ENCODE results near the gene TMEM72. TPM values are rescaled to one million over a fixed set of nuclear protein-coding genes. Genes with fewer than 3 reads are reported as not detected.

The TMEM72 gene
- polyA plus RNA-seq, 1 experiment = not detected

- no peak for DNase-seq (ENCODE audit: low read depth)
- POLR2A ChIA-PET = no interaction called here
- CTCF ChIA-PET = interaction anchor here (0.9 to 1.7 kb wide), 3 partner anchors 11 to 13 kb away, joined by 3 to 6 read pairs (median 5); no protein-coding TSS in a partner anchor
Observed at GRCh38 chr10:44922021-44922420, 10.9 kb downstream of the TMEM72 start.

GRCh38 chr10:44922796-44923545 is 11.8 kb downstream of the TMEM72 start:
- H3K4me3 ChIP-seq (ENCODE audit: low read depth, low read length) = no peak overlapping the region
- no peaks in the 10 kb centered on the region for H3K36me3 ChIP-seq (ENCODE audit: control insufficient read depth, insufficient read depth, low read length)
- peaks cover 9% of the 10 kb centered on the region; the same call in 1 of the 2 replicates for H3K27me3 ChIP-seq (ENCODE audit: control insufficient read depth, insufficient read depth, low read length)
- TF ChIP-seq, protein P1, sequence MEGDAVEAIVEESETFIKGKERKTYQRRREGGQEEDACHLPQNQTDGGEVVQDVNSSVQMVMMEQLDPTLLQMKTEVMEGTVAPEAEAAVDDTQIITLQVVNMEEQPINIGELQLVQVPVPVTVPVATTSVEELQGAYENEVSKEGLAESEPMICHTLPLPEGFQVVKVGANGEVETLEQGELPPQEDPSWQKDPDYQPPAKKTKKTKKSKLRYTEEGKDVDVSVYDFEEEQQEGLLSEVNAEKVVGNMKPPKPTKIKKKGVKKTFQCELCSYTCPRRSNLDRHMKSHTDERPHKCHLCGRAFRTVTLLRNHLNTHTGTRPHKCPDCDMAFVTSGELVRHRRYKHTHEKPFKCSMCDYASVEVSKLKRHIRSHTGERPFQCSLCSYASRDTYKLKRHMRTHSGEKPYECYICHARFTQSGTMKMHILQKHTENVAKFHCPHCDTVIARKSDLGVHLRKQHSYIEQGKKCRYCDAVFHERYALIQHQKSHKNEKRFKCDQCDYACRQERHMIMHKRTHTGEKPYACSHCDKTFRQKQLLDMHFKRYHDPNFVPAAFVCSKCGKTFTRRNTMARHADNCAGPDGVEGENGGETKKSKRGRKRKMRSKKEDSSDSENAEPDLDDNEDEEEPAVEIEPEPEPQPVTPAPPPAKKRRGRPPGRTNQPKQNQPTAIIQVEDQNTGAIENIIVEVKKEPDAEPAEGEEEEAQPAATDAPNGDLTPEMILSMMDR (IDR thresholded peaks at IDR 0.05; ENCODE audit: insufficient read depth, low read depth, low read length) = no peak
- no peak for DNase-seq (ENCODE audit: low read depth)
- POLR2A ChIA-PET = no interaction called here
- CTCF ChIA-PET = interaction anchor here (1.5 kb wide), 1 partner anchor 10 kb away, joined by 6 read pairs; no protein-coding TSS in a partner anchor

More at GRCh38 chr10:44922021-44922420, 10.9 kb downstream of the TMEM72 start:
- TF ChIP-seq, protein P1 (IDR thresholded peaks at IDR 0.05; ENCODE audit: insufficient read depth, low read depth, low read length) = no peak
- Histone ChIP-seq H3K36me3 (ENCODE audit: control insufficient read depth, insufficient read depth, low read length) (no peaks in the 10 kb centered on the region), H3K27me3 (ENCODE audit: control insufficient read depth, insufficient read depth, low read length) (peaks cover 10% of the 10 kb centered on the region), H3K4me3 (ENCODE audit: low read depth, low read length) (no peak overlapping the region)

GRCh38 chr10:44923611-44924010 is 12.5 kb downstream of the TMEM72 start:
- TF ChIP-seq, protein P1 (IDR thresholded peaks at IDR 0.05; ENCODE audit: insufficient read depth, low read depth, low read length) = no peak
- Histone ChIP-seq H3K27me3 (ENCODE audit: control insufficient read depth, insufficient read depth, low read length) (peaks cover 9% of the 10 kb centered on the region; the same call in 1 of the 2 replicates), H3K36me3 (ENCODE audit: control insufficient read depth, insufficient read depth, low read length) (no peaks in the 10 kb centered on the region), H3K4me3 (ENCODE audit: low read depth, low read length) (no peak overlapping the region)
- no peak for DNase-seq (ENCODE audit: low read depth)
- ChIA-PET CTCF (interaction anchor here (0.9 to 1.5 kb wide), 4 partner anchors 9 to 59 kb away, joined by 3 to 6 read pairs (median 3); no protein-coding TSS in a partner anchor), POLR2A (no interaction called here)

GRCh38 chr10:44924261-44925040 is 13.3 kb downstream of the TMEM72 start:
- no peaks in the 10 kb centered on the region for H3K36me3 ChIP-seq (ENCODE audit: control insufficient read depth, insufficient read depth, low read length)
- H3K27me3 ChIP-seq (ENCODE audit: control insufficient read depth, insufficient read depth, low read length) = peaks cover 11% of the 10 kb centered on the region
- H3K4me3 ChIP-seq (ENCODE audit: low read depth, low read length) = no peak overlapping the region
- TF ChIP-seq, protein P1 (IDR thresholded peaks at IDR 0.05; ENCODE audit: insufficient read depth, low read depth, low read length) = no peak
- CTCF ChIA-PET = interaction anchor here (0.9 to 1.2 kb wide), 4 partner anchors 8 to 60 kb away, joined by 3 read pairs; no protein-coding TSS in a partner anchor
- DNase-seq (ENCODE audit: low read depth) = no peak
- POLR2A ChIA-PET = no interaction called here

GRCh38 chr10:44925224-44925623 is 14.1 kb downstream of the TMEM72 start:
- TF ChIP-seq, protein P1 (IDR thresholded peaks at IDR 0.05; ENCODE audit: insufficient read depth, low read depth, low read length) = peak; percentile 14; the same call in 1 of the 2 replicates
- Histone ChIP-seq H3K36me3 (ENCODE audit: control insufficient read depth, insufficient read depth, low read length) (no peaks in the 10 kb centered on the region), H3K4me3 (ENCODE audit: low read depth, low read length) (no peak overlapping the region), H3K27me3 (ENCODE audit: control insufficient read depth, insufficient read depth, low read length) (peaks cover 11% of the 10 kb centered on the region)
- POLR2A ChIA-PET = no interaction called here
- DNase-seq (ENCODE audit: low read depth) = no peak
- CTCF ChIA-PET = interaction anchor here (1.2 kb wide), 1 partner anchor 10 kb away, joined by 3 read pairs; no protein-coding TSS in a partner anchor

Data from BJ (cell line).